ENCODE measurements around the gene TEX13A.

TEX13A gene, protein sequence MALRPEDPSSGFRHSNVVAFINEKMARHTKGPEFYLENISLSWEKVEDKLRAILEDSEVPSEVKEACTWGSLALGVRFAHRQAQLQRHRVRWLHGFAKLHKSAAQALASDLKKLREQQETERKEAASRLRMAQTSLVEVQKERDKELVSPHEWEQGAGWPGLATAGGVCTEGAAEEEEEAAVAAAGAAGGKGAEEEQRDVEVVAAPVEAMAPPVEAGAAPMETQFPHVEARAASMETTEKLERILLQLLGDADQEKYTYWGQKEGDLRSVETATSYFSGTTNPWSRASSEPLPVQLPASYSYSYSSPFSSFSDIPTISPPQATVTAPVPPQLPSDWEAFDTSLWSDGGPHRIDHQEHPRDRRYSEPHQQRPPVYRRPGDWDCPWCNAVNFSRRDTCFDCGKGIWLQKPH

GRCh38 chrX:105220636-105221035 lies at the start of gene TEX13A:
TEX13A (minus strand) TSS chrX:105220694; CDS start chrX:105220397, 297 bp downstream.
- DNase-seq (ENCODE audit: low spot score): no peak
- TF ChIP-seq, protein P1, sequence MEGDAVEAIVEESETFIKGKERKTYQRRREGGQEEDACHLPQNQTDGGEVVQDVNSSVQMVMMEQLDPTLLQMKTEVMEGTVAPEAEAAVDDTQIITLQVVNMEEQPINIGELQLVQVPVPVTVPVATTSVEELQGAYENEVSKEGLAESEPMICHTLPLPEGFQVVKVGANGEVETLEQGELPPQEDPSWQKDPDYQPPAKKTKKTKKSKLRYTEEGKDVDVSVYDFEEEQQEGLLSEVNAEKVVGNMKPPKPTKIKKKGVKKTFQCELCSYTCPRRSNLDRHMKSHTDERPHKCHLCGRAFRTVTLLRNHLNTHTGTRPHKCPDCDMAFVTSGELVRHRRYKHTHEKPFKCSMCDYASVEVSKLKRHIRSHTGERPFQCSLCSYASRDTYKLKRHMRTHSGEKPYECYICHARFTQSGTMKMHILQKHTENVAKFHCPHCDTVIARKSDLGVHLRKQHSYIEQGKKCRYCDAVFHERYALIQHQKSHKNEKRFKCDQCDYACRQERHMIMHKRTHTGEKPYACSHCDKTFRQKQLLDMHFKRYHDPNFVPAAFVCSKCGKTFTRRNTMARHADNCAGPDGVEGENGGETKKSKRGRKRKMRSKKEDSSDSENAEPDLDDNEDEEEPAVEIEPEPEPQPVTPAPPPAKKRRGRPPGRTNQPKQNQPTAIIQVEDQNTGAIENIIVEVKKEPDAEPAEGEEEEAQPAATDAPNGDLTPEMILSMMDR (IDR thresholded peaks at IDR 0.05; ENCODE audit: extremely low read depth, insufficient read depth, missing control alignments): no peak
- in situ Hi-C loops (cut with MboI; ENCODE audit: low pct_unique_long_range_greater_than_20kb, low sequenced_read_pairs, unreplicated experiment): no loop called here

DNA sequence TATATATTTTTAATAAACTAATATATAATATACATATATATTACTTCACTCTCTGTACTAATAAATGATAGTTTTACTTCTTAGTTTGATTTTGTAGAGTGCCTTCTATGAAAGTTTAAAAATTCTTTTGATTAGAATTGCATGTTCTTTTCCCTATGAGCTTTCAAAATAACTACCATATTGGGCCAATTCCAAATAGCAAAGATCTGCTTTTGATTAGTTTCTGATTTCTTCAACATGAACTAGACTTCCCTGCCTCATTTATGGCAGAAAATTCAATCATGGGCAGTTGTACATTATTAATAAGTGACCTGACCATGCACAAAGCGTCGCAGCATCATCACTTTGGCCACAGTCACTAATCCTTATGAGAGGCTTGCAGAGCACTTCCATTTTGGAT lies 48.9 kb upstream of the TEX13A start:
- in situ Hi-C loops (cut with MboI; ENCODE audit: low pct_unique_long_range_greater_than_20kb, low sequenced_read_pairs, unreplicated experiment): no loop called here
- TF ChIP-seq, protein P1 (IDR thresholded peaks at IDR 0.05; ENCODE audit: extremely low read depth, insufficient read depth, missing control alignments): no peak
- no peak for DNase-seq (ENCODE audit: low spot score)

DNA sequence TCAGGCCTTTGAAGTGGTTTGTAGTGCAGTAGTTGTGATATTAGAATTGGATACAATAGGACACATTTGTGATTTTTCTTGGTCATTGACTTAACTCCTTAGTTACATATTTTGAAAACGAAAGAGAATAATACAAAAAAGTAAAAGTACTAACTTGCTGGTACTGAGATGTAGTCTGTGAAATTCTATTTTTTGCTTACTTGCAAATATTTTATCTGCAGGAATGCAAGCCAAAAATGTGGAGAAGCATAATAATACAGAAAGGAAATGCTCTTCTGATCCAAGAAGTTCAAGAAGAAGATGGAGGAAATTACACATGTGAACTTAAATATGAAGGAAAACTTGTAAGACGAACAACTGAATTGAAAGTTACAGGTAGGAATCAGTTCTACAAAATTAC lies 46.7 kb upstream of the TEX13A start:
- TF ChIP-seq, protein P1 (IDR thresholded peaks at IDR 0.05; ENCODE audit: extremely low read depth, insufficient read depth, missing control alignments): no peak
- DNase-seq (ENCODE audit: low spot score): no peak
- in situ Hi-C loops (cut with MboI; ENCODE audit: low pct_unique_long_range_greater_than_20kb, low sequenced_read_pairs, unreplicated experiment): no loop called here

DNA sequence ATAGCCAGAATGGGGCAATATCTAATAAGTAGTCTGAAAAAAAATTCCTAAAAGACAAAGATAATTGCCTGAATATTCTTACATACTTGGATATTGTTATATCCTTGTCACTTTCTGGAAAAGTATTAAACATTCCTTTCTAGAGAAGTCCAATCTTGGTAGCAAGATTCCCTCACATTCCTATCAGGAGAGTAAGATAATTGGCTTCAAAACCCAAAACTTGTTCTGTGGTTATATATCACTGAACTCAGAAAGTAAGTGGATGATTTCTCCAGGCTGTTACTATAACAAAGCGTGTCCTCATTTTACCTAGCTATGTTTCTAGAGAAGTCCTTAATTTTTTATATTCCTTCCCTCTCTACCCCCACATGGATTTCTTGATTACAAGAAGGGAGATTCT lies 46.0 kb upstream of the TEX13A start:
- no peak for DNase-seq (ENCODE audit: low spot score)
- in situ Hi-C loops (cut with MboI; ENCODE audit: low pct_unique_long_range_greater_than_20kb, low sequenced_read_pairs, unreplicated experiment): no loop called here
- TF ChIP-seq, protein P1 (IDR thresholded peaks at IDR 0.05; ENCODE audit: extremely low read depth, insufficient read depth, missing control alignments): no peak

DNA sequence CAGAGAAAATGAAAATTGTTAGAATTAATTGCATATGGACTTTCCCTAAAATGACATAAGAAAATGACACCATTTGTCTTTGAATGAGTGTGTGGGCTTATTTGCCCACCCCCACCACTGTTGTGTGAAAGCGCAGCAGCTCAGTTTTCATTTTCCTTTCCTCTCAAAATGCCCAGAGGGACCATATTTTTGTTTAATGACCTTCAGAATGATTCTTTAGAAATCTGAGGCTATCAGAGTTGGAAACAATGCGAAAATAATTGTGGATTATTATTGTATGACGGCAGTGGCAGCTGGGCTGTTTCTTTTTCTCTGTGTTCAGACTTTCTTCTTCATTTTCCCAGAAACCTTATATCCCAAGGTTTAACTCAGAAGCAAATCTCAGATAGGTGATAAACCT lies 44.6 kb upstream of the TEX13A start:
- no peak for DNase-seq (ENCODE audit: low spot score)
- TF ChIP-seq, protein P1 (IDR thresholded peaks at IDR 0.05; ENCODE audit: extremely low read depth, insufficient read depth, missing control alignments): no peak
- in situ Hi-C loops (cut with MboI; ENCODE audit: low pct_unique_long_range_greater_than_20kb, low sequenced_read_pairs, unreplicated experiment): no loop called here

GRCh38 chrX:105263801-105264200 lies 43.3 kb upstream of the TEX13A start:
- TF ChIP-seq, protein P1 (IDR thresholded peaks at IDR 0.05; ENCODE audit: extremely low read depth, insufficient read depth, missing control alignments): no peak
- no peak for DNase-seq (ENCODE audit: low spot score)
- in situ Hi-C loops (cut with MboI; ENCODE audit: low pct_unique_long_range_greater_than_20kb, low sequenced_read_pairs, unreplicated experiment): no loop called here

All from GM13977 (cell line).